ENCODE data around the gene CCL3.
A peak's percentile ranks its signal among the peaks of the same experiment; 100 is the strongest.

CCL3 gene

DNA sequence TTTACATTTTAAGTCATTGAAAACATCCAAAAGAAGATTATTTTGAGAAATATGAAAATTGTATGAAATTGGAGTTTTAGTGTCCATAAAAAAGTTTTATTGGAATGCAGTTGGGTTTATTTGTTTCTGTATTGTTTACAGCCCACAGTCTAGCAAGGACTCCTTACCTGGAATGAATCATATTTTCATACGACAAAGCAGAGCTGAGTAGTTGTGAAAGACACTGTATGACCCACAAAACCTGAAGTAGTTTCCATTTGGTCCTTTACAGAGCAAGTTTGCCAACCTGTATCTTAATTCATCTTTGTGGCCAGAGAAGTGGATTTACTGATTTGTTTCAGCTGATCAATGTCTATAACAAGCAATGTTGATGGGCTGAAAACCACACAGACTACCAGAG, 15.6 kb downstream of the CCL3 start:
- Histone ChIP-seq H3K27me3 (ENCODE audit: low read length) (no peaks in the 10 kb centered on the region), H3K79me2 (ENCODE audit: insufficient read depth, low read length) (no peaks in the 10 kb centered on the region), H3K4me3 (ENCODE audit: insufficient read depth, low read length, poor library complexity, severe bottlenecking) (no peak overlapping the region), H3K9me3 (ENCODE audit: insufficient read depth, low read length) (no peaks in the 10 kb centered on the region), H3K9ac (ENCODE audit: low read length) (no peak overlapping the region), H3F3A (ENCODE audit: insufficient read depth) (no peaks in the 10 kb centered on the region), H3K9me2 (replicated peaks; ENCODE audit: insufficient read depth, low read length) (no peaks in the 10 kb centered on the region), H3K4me2 (ENCODE audit: low read depth, low read length, poor library complexity, severe bottlenecking) (no peak overlapping the region), H3K36me3 (ENCODE audit: low read length) (no peaks in the 10 kb centered on the region), H2AFZ (ENCODE audit: low read depth, low read length, severe bottlenecking) (no peak overlapping the region), H3K27ac (ENCODE audit: low read depth, low read length) (no peak overlapping the region), H4K20me1 (ENCODE audit: low read depth, low read length) (no peaks in the 10 kb centered on the region)
- TF ChIP-seq, protein P1, sequence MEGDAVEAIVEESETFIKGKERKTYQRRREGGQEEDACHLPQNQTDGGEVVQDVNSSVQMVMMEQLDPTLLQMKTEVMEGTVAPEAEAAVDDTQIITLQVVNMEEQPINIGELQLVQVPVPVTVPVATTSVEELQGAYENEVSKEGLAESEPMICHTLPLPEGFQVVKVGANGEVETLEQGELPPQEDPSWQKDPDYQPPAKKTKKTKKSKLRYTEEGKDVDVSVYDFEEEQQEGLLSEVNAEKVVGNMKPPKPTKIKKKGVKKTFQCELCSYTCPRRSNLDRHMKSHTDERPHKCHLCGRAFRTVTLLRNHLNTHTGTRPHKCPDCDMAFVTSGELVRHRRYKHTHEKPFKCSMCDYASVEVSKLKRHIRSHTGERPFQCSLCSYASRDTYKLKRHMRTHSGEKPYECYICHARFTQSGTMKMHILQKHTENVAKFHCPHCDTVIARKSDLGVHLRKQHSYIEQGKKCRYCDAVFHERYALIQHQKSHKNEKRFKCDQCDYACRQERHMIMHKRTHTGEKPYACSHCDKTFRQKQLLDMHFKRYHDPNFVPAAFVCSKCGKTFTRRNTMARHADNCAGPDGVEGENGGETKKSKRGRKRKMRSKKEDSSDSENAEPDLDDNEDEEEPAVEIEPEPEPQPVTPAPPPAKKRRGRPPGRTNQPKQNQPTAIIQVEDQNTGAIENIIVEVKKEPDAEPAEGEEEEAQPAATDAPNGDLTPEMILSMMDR (IDR thresholded peaks at IDR 0.05; ENCODE audit: insufficient read depth, low read length, poor library complexity, severe bottlenecking), result no peak
- no peak for TF ChIP-seq EZH2phosphoT487 (conservative IDR thresholded peaks at IDR 0.05; ENCODE audit: low read length)

DNA sequence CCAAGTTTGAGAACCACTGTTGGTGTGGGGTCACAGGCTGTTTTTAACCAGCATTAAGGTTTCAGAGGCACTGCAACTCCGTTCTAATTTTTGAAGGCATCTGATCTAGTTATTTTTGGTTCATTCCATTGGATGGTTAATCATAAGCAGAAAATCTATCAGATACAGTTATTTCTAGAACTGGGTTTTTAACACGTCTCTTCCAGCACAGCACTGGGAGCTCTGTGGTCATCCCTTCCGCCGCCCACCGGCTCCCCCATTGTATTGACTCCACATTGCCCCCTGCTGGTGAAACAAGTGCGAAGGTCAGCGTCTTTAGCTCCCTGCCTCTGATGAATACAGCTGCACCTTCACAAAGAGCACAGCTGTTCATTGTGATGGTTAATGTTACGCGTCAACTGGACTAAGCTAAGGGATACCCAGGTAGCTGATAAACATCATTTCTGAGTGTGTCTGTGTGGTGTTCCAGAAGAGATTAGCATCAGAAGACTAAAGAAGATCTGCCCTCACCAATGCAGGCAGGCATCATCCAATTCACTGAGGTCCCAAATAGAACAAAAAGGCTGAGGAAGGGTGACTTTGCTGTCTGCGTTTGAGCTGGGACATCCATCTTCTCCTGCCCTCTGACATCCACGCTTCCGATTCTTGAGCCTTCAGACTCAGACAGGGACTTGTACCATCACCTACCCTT, 17.4 kb downstream of the CCL3 start:
- H3K79me2 ChIP-seq (ENCODE audit: insufficient read depth, low read length), result no peaks in the 10 kb centered on the region
- no peak overlapping the region for H3K27ac ChIP-seq (ENCODE audit: low read depth, low read length)
- no peak overlapping the region for H3K9ac ChIP-seq (ENCODE audit: low read length)
- no peak overlapping the region for H3K4me2 ChIP-seq (ENCODE audit: low read depth, low read length, poor library complexity, severe bottlenecking)
- TF ChIP-seq, protein P1 (IDR thresholded peaks at IDR 0.05; ENCODE audit: insufficient read depth, low read length, poor library complexity, severe bottlenecking), result peak; percentile 95
- TF ChIP-seq EZH2phosphoT487 (conservative IDR thresholded peaks at IDR 0.05; ENCODE audit: low read length), result no peak
- no peak overlapping the region for H3K4me3 ChIP-seq (ENCODE audit: insufficient read depth, low read length, poor library complexity, severe bottlenecking)
- no peaks in the 10 kb centered on the region for H3K9me3 ChIP-seq (ENCODE audit: insufficient read depth, low read length)
- H2AFZ ChIP-seq (ENCODE audit: low read depth, low read length, severe bottlenecking), result no peak overlapping the region
- H3K9me2 ChIP-seq (replicated peaks; ENCODE audit: insufficient read depth, low read length), result no peaks in the 10 kb centered on the region
- H3F3A ChIP-seq (ENCODE audit: insufficient read depth), result no peaks in the 10 kb centered on the region
- no peaks in the 10 kb centered on the region for H4K20me1 ChIP-seq (ENCODE audit: low read depth, low read length)
- no peaks in the 10 kb centered on the region for H3K36me3 ChIP-seq (ENCODE audit: low read length)
- H3K27me3 ChIP-seq (ENCODE audit: low read length), result no peaks in the 10 kb centered on the region

DNA sequence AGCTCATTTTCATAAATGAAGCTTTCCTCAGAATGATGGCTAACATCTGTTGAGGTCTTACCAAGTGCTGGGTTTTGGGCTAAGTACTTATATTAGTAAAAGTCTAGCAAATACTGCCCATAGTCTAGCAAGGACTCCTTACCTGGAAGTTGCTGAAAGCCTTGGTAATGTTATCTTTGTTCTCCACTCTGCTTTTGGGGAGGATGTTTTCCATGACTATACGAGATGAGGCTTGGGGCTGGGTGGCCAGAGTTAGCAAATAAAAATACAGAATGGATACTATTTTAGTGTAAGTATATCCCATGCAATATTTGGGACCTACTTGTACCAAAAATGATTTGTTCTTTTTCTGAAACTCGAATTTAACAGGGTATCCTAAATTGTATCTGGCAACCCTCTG, 18.2 kb downstream of the CCL3 start:
- Histone ChIP-seq H3K4me2 (ENCODE audit: low read depth, low read length, poor library complexity, severe bottlenecking) (no peak overlapping the region), H3K27ac (ENCODE audit: low read depth, low read length) (no peak overlapping the region), H4K20me1 (ENCODE audit: low read depth, low read length) (no peaks in the 10 kb centered on the region), H2AFZ (ENCODE audit: low read depth, low read length, severe bottlenecking) (no peak overlapping the region), H3K36me3 (ENCODE audit: low read length) (no peaks in the 10 kb centered on the region), H3K9me2 (replicated peaks; ENCODE audit: insufficient read depth, low read length) (no peaks in the 10 kb centered on the region), H3K4me3 (ENCODE audit: insufficient read depth, low read length, poor library complexity, severe bottlenecking) (no peak overlapping the region), H3K27me3 (ENCODE audit: low read length) (no peaks in the 10 kb centered on the region), H3K9ac (ENCODE audit: low read length) (no peak overlapping the region), H3K9me3 (ENCODE audit: insufficient read depth, low read length) (no peaks in the 10 kb centered on the region), H3F3A (ENCODE audit: insufficient read depth) (no peaks in the 10 kb centered on the region), H3K79me2 (ENCODE audit: insufficient read depth, low read length) (no peaks in the 10 kb centered on the region)
- TF ChIP-seq, protein P1 (IDR thresholded peaks at IDR 0.05; ENCODE audit: insufficient read depth, low read length, poor library complexity, severe bottlenecking), result no peak
- TF ChIP-seq EZH2phosphoT487 (conservative IDR thresholded peaks at IDR 0.05; ENCODE audit: low read length), result no peak
